Ovary (tissue), 3 donors: ENCODE results near the gene FGF12.
"Not testable (repeated sequence)": the region's sequence is repeated elsewhere in the genome, so short reads cannot be mapped to it uniquely, and the experiment has no call there.

Experiments
- CTCF ChIP-seq, 3 donors: fragments of 450-650 bp in 2 of 3; fragments of 200-600 bp in 1 of 3; IDR thresholded peaks; one replicate each; pipeline versions ENCODE4 v1.5.1 to v1.8.0; 2016 to 2022; ENCODE audit warnings: antibody characterized with exemption in 3 of 3, mild to moderate bottlenecking in 1 of 3
- EP300 ChIP-seq: sonication (generic); formaldehyde crosslinking; IDR thresholded peaks from one replicate; pipeline ENCODE4 v1.6.1; 2017; ENCODE audit warnings: antibody characterized with exemption
- donor health status: DM: no; HTN: no; CAD: no.

GRCh38 chr3:192576704-192577103, 150.6 kb downstream of the FGF12 start:
- TF ChIP-seq EP300; CTCF (IDR thresholded peaks at IDR 0.05): not testable (repeated sequence)
